ENCODE measurements around the gene EEF2K.

EEF2K gene

GRCh38 chr16:22267764-22268163 lies 61.7 kb downstream of the EEF2K start:
- in situ Hi-C loops (cut with HindIII; ENCODE audit: low sequenced_read_pairs), result no loop called here
- DNase-seq (ENCODE audit: low read depth), result no peak
- H3K4me3 ChIP-seq (ENCODE audit: low read depth, low read length), result no peak overlapping the region
- TF ChIP-seq, protein P1, sequence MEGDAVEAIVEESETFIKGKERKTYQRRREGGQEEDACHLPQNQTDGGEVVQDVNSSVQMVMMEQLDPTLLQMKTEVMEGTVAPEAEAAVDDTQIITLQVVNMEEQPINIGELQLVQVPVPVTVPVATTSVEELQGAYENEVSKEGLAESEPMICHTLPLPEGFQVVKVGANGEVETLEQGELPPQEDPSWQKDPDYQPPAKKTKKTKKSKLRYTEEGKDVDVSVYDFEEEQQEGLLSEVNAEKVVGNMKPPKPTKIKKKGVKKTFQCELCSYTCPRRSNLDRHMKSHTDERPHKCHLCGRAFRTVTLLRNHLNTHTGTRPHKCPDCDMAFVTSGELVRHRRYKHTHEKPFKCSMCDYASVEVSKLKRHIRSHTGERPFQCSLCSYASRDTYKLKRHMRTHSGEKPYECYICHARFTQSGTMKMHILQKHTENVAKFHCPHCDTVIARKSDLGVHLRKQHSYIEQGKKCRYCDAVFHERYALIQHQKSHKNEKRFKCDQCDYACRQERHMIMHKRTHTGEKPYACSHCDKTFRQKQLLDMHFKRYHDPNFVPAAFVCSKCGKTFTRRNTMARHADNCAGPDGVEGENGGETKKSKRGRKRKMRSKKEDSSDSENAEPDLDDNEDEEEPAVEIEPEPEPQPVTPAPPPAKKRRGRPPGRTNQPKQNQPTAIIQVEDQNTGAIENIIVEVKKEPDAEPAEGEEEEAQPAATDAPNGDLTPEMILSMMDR (IDR thresholded peaks at IDR 0.05; ENCODE audit: low read depth, low read length, missing control alignments), result no peak

- TF ChIP-seq, protein P1 (IDR thresholded peaks at IDR 0.05; ENCODE audit: low read depth, low read length, missing control alignments), result no peak
- H3K4me3 ChIP-seq (ENCODE audit: low read depth, low read length), result no peak overlapping the region
- DNase-seq (ENCODE audit: low read depth), result no peak
- in situ Hi-C loops (cut with HindIII; ENCODE audit: low sequenced_read_pairs), result no loop called here
Observed at GRCh38 chr16:22270525-22270924, 64.4 kb downstream of the EEF2K start.

DNA sequence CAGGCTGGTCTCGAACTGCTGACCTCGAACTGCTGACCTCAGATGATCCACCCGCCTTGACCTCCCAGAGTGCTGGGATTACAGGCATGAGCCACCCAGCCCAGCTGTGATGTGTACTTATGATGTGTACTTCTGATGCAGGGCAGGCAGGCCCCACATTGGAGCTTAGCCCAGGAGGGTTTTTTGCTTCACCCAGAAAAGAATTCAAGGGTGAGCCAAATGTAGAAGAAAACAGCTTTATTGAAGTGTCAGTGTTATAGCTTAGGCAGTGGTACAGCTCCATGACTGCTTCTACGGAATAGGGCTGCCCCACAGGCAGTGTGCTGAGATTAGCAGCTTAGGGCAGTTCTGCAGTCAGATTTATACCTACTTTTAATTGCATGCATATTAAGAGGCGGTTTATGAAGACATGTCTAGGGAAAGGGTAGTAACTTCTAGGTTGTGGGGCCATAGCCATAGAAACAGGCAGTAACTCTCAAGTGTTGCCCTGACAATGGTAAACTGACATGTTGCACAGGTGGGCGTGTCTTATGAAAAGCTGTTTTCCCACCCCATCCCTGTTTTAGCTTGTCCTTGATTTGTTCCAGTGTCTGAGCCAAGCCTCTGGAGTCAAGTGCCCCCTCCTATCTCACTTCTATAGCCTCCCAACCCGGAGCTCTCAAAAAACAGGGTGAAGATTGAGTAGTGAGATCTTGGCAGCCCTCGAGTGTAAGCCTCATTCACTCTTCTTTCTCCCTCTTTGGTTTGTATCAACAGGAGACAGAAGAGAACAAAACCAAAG lies 67.0 kb downstream of the EEF2K start:
- DNase-seq (ENCODE audit: low read depth), result no peak
- in situ Hi-C loops (cut with HindIII; ENCODE audit: low sequenced_read_pairs), result no loop called here
- no peak overlapping the region for H3K4me3 ChIP-seq (ENCODE audit: low read depth, low read length)
- TF ChIP-seq, protein P1 (IDR thresholded peaks at IDR 0.05; ENCODE audit: low read depth, low read length, missing control alignments), result no peak

GRCh38 chr16:22274916-22275315 lies 68.8 kb downstream of the EEF2K start:
- no peak overlapping the region for H3K4me3 ChIP-seq (ENCODE audit: low read depth, low read length)
- TF ChIP-seq, protein P1 (IDR thresholded peaks at IDR 0.05; ENCODE audit: low read depth, low read length, missing control alignments), result no peak
- in situ Hi-C loops (cut with HindIII; ENCODE audit: low sequenced_read_pairs), result no loop called here
- DNase-seq (ENCODE audit: low read depth), result no peak

- TF ChIP-seq, protein P1 (IDR thresholded peaks at IDR 0.05; ENCODE audit: low read depth, low read length, missing control alignments), result no peak
- no peak overlapping the region for H3K4me3 ChIP-seq (ENCODE audit: low read depth, low read length)
- no peak for DNase-seq (ENCODE audit: low read depth)
- in situ Hi-C loops (cut with HindIII; ENCODE audit: low sequenced_read_pairs), result no loop called here
Observed at GRCh38 chr16:22278441-22279230, 72.6 kb downstream of the EEF2K start.

DNA sequence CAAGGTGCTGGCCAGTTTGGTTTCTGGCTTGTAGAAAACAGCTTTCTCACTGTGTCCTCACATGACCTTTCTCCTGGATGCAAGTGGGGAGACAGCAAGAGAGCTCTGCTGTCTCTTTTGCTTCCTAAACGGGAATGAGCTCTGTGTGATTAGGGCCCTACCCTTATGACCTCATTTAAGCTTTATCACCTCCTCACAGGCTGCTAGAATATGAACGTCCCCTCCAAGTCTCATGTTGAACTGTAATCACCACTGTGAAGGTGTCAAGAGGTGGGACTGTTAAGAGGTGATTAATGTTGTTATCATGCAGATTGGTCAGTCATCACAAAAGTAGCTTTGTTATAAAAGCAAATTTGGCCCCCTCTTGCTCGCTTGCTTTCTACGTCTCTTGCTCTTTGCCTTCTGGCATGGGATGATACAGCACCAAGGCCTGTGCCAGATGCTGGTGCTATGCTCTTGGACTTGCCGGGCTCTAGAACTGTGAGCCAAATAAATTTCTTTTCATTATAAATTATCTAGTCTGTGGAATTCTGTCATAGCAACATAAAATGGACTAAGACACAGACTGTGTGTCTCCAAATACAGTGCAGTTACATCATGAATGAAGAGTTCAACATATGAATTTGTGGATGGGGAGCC lies 76.3 kb downstream of the EEF2K start:
- no peak overlapping the region for H3K4me3 ChIP-seq (ENCODE audit: low read depth, low read length)
- no peak for DNase-seq (ENCODE audit: low read depth)
- in situ Hi-C loops (cut with HindIII; ENCODE audit: low sequenced_read_pairs), result loop anchor here (5.0 kb wide), 1 partner anchor 85 kb away; no protein-coding TSS in a partner anchor
- TF ChIP-seq, protein P1 (IDR thresholded peaks at IDR 0.05; ENCODE audit: low read depth, low read length, missing control alignments), result no peak

Data from astrocyte of the cerebellum (primary cell).